Gastroesophageal sphincter (tissue), 3 donors: ENCODE results near the gene FCGBP.
"Not testable (repeated sequence)": the region's sequence is repeated elsewhere in the genome, so short reads cannot be mapped to it uniquely, and the experiment has no call there.

ENCODE experiments used
- CTCF ChIP-seq, 4 experiments: fragments of 200-600 bp in 2 of 4; fragments of 450-650 bp in 2 of 4; sonication (generic) in 1 of 4; IDR thresholded peaks; one replicate each; pipeline ENCODE4 v1.5.1; 2017 to 2019; ENCODE audit warnings: antibody characterized with exemption in 4 of 4, mild to moderate bottlenecking in 2 of 4, moderate library complexity in 2 of 4
- EP300 ChIP-seq: sonication (generic); formaldehyde crosslinking; IDR thresholded peaks from one replicate; pipeline ENCODE4 v1.6.1; 2017; ENCODE audit warnings: antibody characterized with exemption, mild to moderate bottlenecking

GRCh38 chr19:39894236-39894606, 40.2 kb downstream of the FCGBP start:
- not testable (repeated sequence) for TF ChIP-seq EP300; CTCF (IDR thresholded peaks at IDR 0.05)
